Thyroid gland (tissue), 4 donors: Measurements from ENCODE around the gene HEPACAM. TPM values are rescaled to one million over a fixed set of nuclear protein-coding genes. Genes with fewer than 3 reads are reported as not detected.

Source experiments
- DNase-seq, 2 donors: peaks; one replicate each; pipeline ENCODE4 v3.0.0-alpha.2; 2019
- H3K27ac ChIP-seq, 3 donors: fragments of 200-600 bp; sonication (generic); 1 replicate in 2 of 3; 2 replicates in 1 of 3; pipeline ENCODE4 v1.5.1; 2016 to 2019; ENCODE audit warnings: mild to moderate bottlenecking in 1 of 3, moderate library complexity in 1 of 3
- H3K27me3 ChIP-seq: fragments of 200-600 bp; sonication (generic); one replicate; pipeline ENCODE4 v1.5.1; 2019
- H3K36me3 ChIP-seq, 2 donors: fragments of 200-600 bp; sonication (generic); one replicate each; pipeline ENCODE4 v1.5.1; 2016 to 2019
- H3K4me1 ChIP-seq, 2 donors: fragments of 200-600 bp; sonication (generic); one replicate each; pipeline ENCODE4 v1.5.1; 2017 to 2019
- H3K4me3 ChIP-seq, 3 donors: fragments of 200-600 bp; sonication (generic); replicated peaks in 1 of 3; 1 replicate in 2 of 3; 2 replicates in 1 of 3; pipeline ENCODE4 v1.5.1; 2016; ENCODE audit warnings: mild to moderate bottlenecking in 1 of 3
- H3K9me3 ChIP-seq: fragments of 200-600 bp; sonication (generic); one replicate; pipeline ENCODE4 v1.5.1; 2017
- CTCF ChIP-seq, 6 experiments: fragments of 200-600 bp in 3 of 6; fragments of 450-650 bp in 3 of 6; sonication (generic) in 3 of 6; IDR thresholded peaks; one replicate each; pipeline ENCODE4 v1.5.1; 2016 to 2019; ENCODE audit warnings: antibody characterized with exemption in 6 of 6, mild to moderate bottlenecking in 2 of 6, inconsistent platforms in 1 of 6, moderate library complexity in 1 of 6
- POLR2A ChIP-seq, 2 donors: fragments of 450-650 bp; IDR thresholded peaks; one replicate each; pipeline ENCODE4 v1.6.1; 2017; ENCODE audit warnings: antibody characterized with exemption in 2 of 2, mild to moderate bottlenecking in 2 of 2, moderate library complexity in 1 of 2
- WGBS, 2 donors: methylation state at CpG; one replicate each; pipeline ENCODE4 v1.1.5; 2017; 5-methylcytosine and 5-hydroxymethylcytosine counted together
- intact Hi-C: fragments of 100-400 bp; cut with DNase I; formaldehyde crosslinking; loops from one replicate; pipeline ENCODE4 v1.15.1; 2023
- total RNA-seq, 4 donors: library from RNA; depleted of rRNA; stranded (reverse); fragments of >200 nt; gene quantifications; one replicate each; pipeline ENCODE4 v1.2.3, GENCODE V29; 2016

Gene HEPACAM
- total RNA-seq, 4 donors from 2014 or later = 0.27 to 1.1 (median 0.45) TPM; not detected in 1

- no peak overlapping the region for H3K4me3 ChIP-seq
- H3K4me1 ChIP-seq = no peaks in the 10 kb centered on the region
- H3K9me3 ChIP-seq = no peaks in the 10 kb centered on the region
- TF ChIP-seq POLR2A (IDR thresholded peaks at IDR 0.05) (no peak), CTCF (IDR thresholded peaks at IDR 0.05) (no peak)
- H3K27me3 ChIP-seq = no peaks in the 10 kb centered on the region
- WGBS, 2 donors = 83 to 86% methylated on average over 6 of the region's 6 CpGs
- H3K27ac ChIP-seq = no peak overlapping the region
- intact Hi-C loops = no loop called here
- no peak for DNase-seq
- H3K36me3 ChIP-seq = no peaks in the 10 kb centered on the region
Measured at GRCh38 chr11:124938206-124938765, 2.4 kb upstream of the HEPACAM start.

- 87 to 88% methylated on average over 3 of the region's 3 CpGs for WGBS, 2 donors
- Histone ChIP-seq H3K27ac (no peak overlapping the region), H3K36me3 (no peaks in the 10 kb centered on the region), H3K27me3 (no peaks in the 10 kb centered on the region), H3K9me3 (no peaks in the 10 kb centered on the region), H3K4me3 (no peak overlapping the region), H3K4me1 (no peaks in the 10 kb centered on the region)
- intact Hi-C loops = no loop called here
- TF ChIP-seq CTCF (IDR thresholded peaks at IDR 0.05) (no peak), POLR2A (IDR thresholded peaks at IDR 0.05) (no peak)
- no peak for DNase-seq
Measured at GRCh38 chr11:124937336-124937935, 1.6 kb upstream of the HEPACAM start.

- intact Hi-C loops = no loop called here
- Histone ChIP-seq H3K4me3 (no peak overlapping the region), H3K27ac (no peak overlapping the region), H3K36me3 (no peaks in the 10 kb centered on the region), H3K9me3 (no peaks in the 10 kb centered on the region), H3K27me3 (no peaks in the 10 kb centered on the region), H3K4me1 (no peaks in the 10 kb centered on the region)
- WGBS, 2 donors = 68 to 69% methylated on average over 4 of the region's 4 CpGs
- no peak for TF ChIP-seq POLR2A (IDR thresholded peaks at IDR 0.05)
- TF ChIP-seq CTCF (IDR thresholded peaks at IDR 0.05) = no peak
- no peak for DNase-seq
Measured at GRCh38 chr11:124934862-124935547, 842 bp downstream of the HEPACAM start.

GRCh38 chr11:124930799-124931198, 5.0 kb downstream of the HEPACAM start:
- H3K4me1 ChIP-seq = no peaks in the 10 kb centered on the region
- H3K27ac ChIP-seq = no peak overlapping the region
- 81% methylated on average over 3 of the region's 3 CpGs for WGBS, 2 donors
- H3K9me3 ChIP-seq = no peaks in the 10 kb centered on the region
- no peak for DNase-seq
- intact Hi-C loops = no loop called here
- TF ChIP-seq CTCF (IDR thresholded peaks at IDR 0.05) (no peak), POLR2A (IDR thresholded peaks at IDR 0.05) (no peak)
- H3K36me3 ChIP-seq = no peaks in the 10 kb centered on the region
- H3K4me3 ChIP-seq = no peak overlapping the region
- no peaks in the 10 kb centered on the region for H3K27me3 ChIP-seq
